H9 (cell line): ENCODE results near the gene MOB3B. TPM values are rescaled to one million over a fixed set of nuclear protein-coding genes. Genes with fewer than 3 reads are reported as not detected.

ENCODE experiments used
- DNase-seq: peaks from one replicate; pipeline ENCODE4 v3.0.0-alpha.2; 2017
- H2AFZ ChIP-seq: one replicate; pipeline ENCODE4 v1.6.1; 2013; ENCODE audit warnings: mild to moderate bottlenecking, low read length, control low read depth, moderate library complexity
- H2AK5ac ChIP-seq: 2 replicates; pipeline ENCODE4 v1.6.1; 2013; ENCODE audit warnings: low read length, control low read depth, mixed read lengths; ENCODE audit not compliant: insufficient read length
- H2BK120ac ChIP-seq: one replicate; pipeline ENCODE4 v1.6.1; 2013; ENCODE audit warnings: low read depth, mild to moderate bottlenecking, low read length, control low read depth, inconsistent platforms; ENCODE audit not compliant: poor library complexity, severe bottlenecking
- H2BK12ac ChIP-seq: 2 replicates; pipeline ENCODE4 v1.6.1; 2013; ENCODE audit warnings: low read length, control low read depth, mixed read lengths, low read depth; ENCODE audit not compliant: insufficient read length
- H2BK15ac ChIP-seq: 2 replicates; pipeline ENCODE4 v1.6.1; 2013; ENCODE audit warnings: low read depth, low read length, control low read depth
- H2BK20ac ChIP-seq: one replicate; pipeline ENCODE4 v1.6.1; 2013; ENCODE audit warnings: low read depth, mild to moderate bottlenecking, low read length, control low read depth, inconsistent platforms; ENCODE audit not compliant: poor library complexity, severe bottlenecking
- H2BK5ac ChIP-seq: 2 replicates; pipeline ENCODE4 v1.6.1; 2013; ENCODE audit warnings: low read length, control low read depth, mixed read lengths; ENCODE audit not compliant: insufficient read length
- H3K14ac ChIP-seq: 2 replicates; pipeline ENCODE4 v1.6.1; 2013; ENCODE audit warnings: low read length, control low read depth; ENCODE audit not compliant: insufficient read depth
- H3K18ac ChIP-seq: 2 replicates; pipeline ENCODE4 v1.6.1; 2013; ENCODE audit warnings: low read depth, mild to moderate bottlenecking, mixed read lengths, low read length, control low read depth; ENCODE audit not compliant: insufficient read length
- H3K23ac ChIP-seq: 2 replicates; pipeline ENCODE4 v1.6.1; 2013; ENCODE audit warnings: low read length, control low read depth, mixed read lengths, low read depth; ENCODE audit not compliant: insufficient read length
- H3K23me2 ChIP-seq: 2 replicates; pipeline ENCODE4 v1.6.1; 2013; ENCODE audit warnings: low read depth, mild to moderate bottlenecking, mixed read lengths, low read length, control low read depth; ENCODE audit not compliant: insufficient read length, poor library complexity, severe bottlenecking
- H3K27ac ChIP-seq: 2 replicates; pipeline ENCODE4 v1.5.1; 2013; ENCODE audit warnings: low read length, control low read depth, mixed read lengths, low read depth; ENCODE audit not compliant: insufficient read length
- H3K27me3 ChIP-seq: 2 replicates; pipeline ENCODE4 v1.6.1; 2013; ENCODE audit warnings: low read length, control low read depth, inconsistent platforms; ENCODE audit not compliant: insufficient read depth
- H3K4ac ChIP-seq: 2 replicates; pipeline ENCODE4 v1.6.1; 2013; ENCODE audit warnings: low read depth, mild to moderate bottlenecking, control low read depth, inconsistent platforms, low read length, moderate library complexity
- H3K4me1 ChIP-seq: 2 replicates; pipeline ENCODE4 v1.6.1; 2013; ENCODE audit warnings: low read length, control low read depth, inconsistent platforms; ENCODE audit not compliant: insufficient read depth
- H3K4me2 ChIP-seq: 2 replicates; pipeline ENCODE4 v1.6.1; 2013; ENCODE audit warnings: low read length, control low read depth, mixed read lengths; ENCODE audit not compliant: insufficient read length, insufficient read depth
- H3K56ac ChIP-seq: 2 replicates; pipeline ENCODE4 v1.6.1; 2013; ENCODE audit warnings: low read depth, mild to moderate bottlenecking, mixed read lengths, low read length, control low read depth; ENCODE audit not compliant: insufficient read length
- H3K79me1 ChIP-seq: 2 replicates; pipeline ENCODE4 v1.6.1; 2013; ENCODE audit warnings: low read depth, mild to moderate bottlenecking, moderate library complexity, low read length, control low read depth, inconsistent platforms; ENCODE audit not compliant: insufficient read depth, poor library complexity, severe bottlenecking
- H3K79me2 ChIP-seq: 2 replicates; pipeline ENCODE4 v1.6.1; 2013; ENCODE audit warnings: low read length, control low read depth, inconsistent platforms; ENCODE audit not compliant: insufficient read depth
- H3K9ac ChIP-seq: 2 replicates; pipeline ENCODE4 v1.6.1; 2013; ENCODE audit warnings: low read length, control low read depth, mixed read lengths; ENCODE audit not compliant: insufficient read length; ENCODE audit errors: extremely low read depth
- H3K9me3 ChIP-seq: one replicate; pipeline ENCODE4 v1.6.1; 2013; ENCODE audit warnings: low read depth, low read length, inconsistent platforms; ENCODE audit not compliant: control insufficient read depth
- H3T11ph ChIP-seq: one replicate; pipeline ENCODE4 v1.6.1; 2013; ENCODE audit warnings: mild to moderate bottlenecking, low read length, control low read depth, inconsistent platforms
- H4K20me1 ChIP-seq: one replicate; pipeline ENCODE4 v1.6.1; 2013; ENCODE audit not compliant: control insufficient read depth, insufficient read length, insufficient read depth
- H4K5ac ChIP-seq: 2 replicates; pipeline ENCODE4 v1.6.1; 2013; ENCODE audit warnings: low read depth, mild to moderate bottlenecking, mixed read lengths, low read length, control low read depth; ENCODE audit not compliant: insufficient read length
- H4K8ac ChIP-seq: replicated peaks from 2 replicates; pipeline ENCODE4 v1.6.1; 2013; ENCODE audit warnings: low read length, control low read depth, mixed read lengths, low read depth; ENCODE audit not compliant: insufficient read length
- H4K91ac ChIP-seq: 2 replicates; pipeline ENCODE4 v1.6.1; 2013; ENCODE audit warnings: low read depth, mild to moderate bottlenecking, moderate library complexity, mixed read lengths, low read length, control low read depth; ENCODE audit not compliant: insufficient read length
- H3K27ac Mint-ChIP-seq, 3 experiments: 2 replicates in 2 of 3; 3 replicates in 1 of 3; pipeline ENCODE4 v1.8.0; 2020 to 2021; ENCODE audit warnings: mixed read lengths in 3 of 3, mild to moderate bottlenecking in 1 of 3, moderate library complexity in 1 of 3
- H3K27me3 Mint-ChIP-seq: 2 replicates; pipeline ENCODE4 v1.8.0; 2021; ENCODE audit warnings: low read depth, mild to moderate bottlenecking, moderate library complexity, mixed read lengths
- H3K36me3 Mint-ChIP-seq, 3 experiments: 2 replicates in 2 of 3; 3 replicates in 1 of 3; pipeline ENCODE4 v1.8.0; 2020 to 2021; ENCODE audit warnings: low read depth in 3 of 3, mixed read lengths in 3 of 3; ENCODE audit not compliant: insufficient read depth in 1 of 3
- H3K4me1 Mint-ChIP-seq, 2 experiments: 2 replicates each; pipeline ENCODE4 v1.8.0; 2020; ENCODE audit warnings: mixed read lengths in 2 of 2
- H3K4me3 Mint-ChIP-seq, 2 experiments: 2 replicates in 1 of 2; 3 replicates in 1 of 2; pipeline ENCODE4 v1.8.0; 2020 to 2021; ENCODE audit warnings: mild to moderate bottlenecking in 2 of 2, mixed read lengths in 2 of 2, moderate library complexity in 1 of 2
- H3K9me3 Mint-ChIP-seq, 2 experiments: 2 replicates in 1 of 2; 3 replicates in 1 of 2; pipeline ENCODE4 v1.8.0; 2020; ENCODE audit warnings: mild to moderate bottlenecking in 2 of 2, mixed read lengths in 2 of 2, moderate library complexity in 1 of 2
- CTCF ChIP-seq: fragments of 200-600 bp; sonication (generic); conservative IDR thresholded peaks from 3 replicates; pipeline ENCODE4 v1.8.0; 2021; ENCODE audit warnings: antibody characterized with exemption, mild to moderate bottlenecking
- WGBS: extraction: QIAGEN DNeasy Blood & Tissue Kit; methylation state at CpG from one replicate; pipeline ENCODE4 v1.1.7; 2013; ENCODE audit warnings: missing lambda C conversion rate, low lambda C conversion rate, mixed read lengths; ENCODE audit not compliant: insufficient read length; ENCODE audit errors: extremely low coverage; 5-methylcytosine and 5-hydroxymethylcytosine counted together
- total RNA-seq: library from RNA; stranded (reverse); gene quantifications from 2 replicates; pipeline ENCODE4 v1.2.1, GENCODE V29; 2021

Gene MOB3B
- total RNA-seq, 1 experiment from 2014 or later = 9.8 TPM

GRCh38 chr9:27537027-27537435 is 7.4 kb upstream of the MOB3B start:
- Histone ChIP-seq H3K14ac (no peak overlapping the region), H2AK5ac (no peak overlapping the region), H3K23ac (no peak overlapping the region), H3K9ac (no peak overlapping the region), H3K4me2 (no peak overlapping the region), H3K79me2 (no peaks in the 10 kb centered on the region; the same call in 1 of the 2 replicates), H4K8ac (no peak overlapping the region), H3K4ac (no peak overlapping the region), H4K91ac (no peak overlapping the region), H3K56ac (no peak overlapping the region), H2BK15ac (no peak overlapping the region), H3K23me2 (no peaks in the 10 kb centered on the region), H4K20me1 (no peaks in the 10 kb centered on the region), H4K5ac (no peak overlapping the region), H2AFZ (no peak overlapping the region), H2BK20ac (no peak overlapping the region), H3T11ph (no peak overlapping the region), H3K27ac (no peak overlapping the region), H3K9me3 (no peaks in the 10 kb centered on the region), H3K79me1 (no peaks in the 10 kb centered on the region), H3K18ac (no peak overlapping the region), H2BK12ac (no peak overlapping the region), H3K27me3 (no peaks in the 10 kb centered on the region), H2BK5ac (no peak overlapping the region), H2BK120ac (no peak overlapping the region), H3K4me1 (no peaks in the 10 kb centered on the region; the same call in 1 of the 2 replicates)
- Mint-ChIP-seq H3K36me3 (peaks cover 0 to 10% (median 0%) of the 10 kb centered on the region in 3 experiments; a peak in 2 of 7 replicates), H3K27me3 (no peaks in the 10 kb centered on the region), H3K9me3 (no peaks in the 10 kb centered on the region), H3K27ac (peak overlapping the region in 1 of 3 experiments; percentile 21; a peak in 1 of 7 replicates), H3K4me3 (no peak overlapping the region), H3K4me1 (peaks cover 11 to 14% of the 10 kb centered on the region in 2 experiments)
- DNase-seq = no peak
- WGBS = no CpG with 5 or more reads among the region's 7 CpGs
- TF ChIP-seq CTCF = no peak
